RWPE1 (cell line): ENCODE measurements around the gene PLTP.

Source experiments
- CTCF ChIA-PET: fragments of 350-600 bp; sonication (Branson Sonifier 250); formaldehyde crosslinking; extraction: SDS; loops from one replicate; lab custom pipeline; 2021; lab: Yijun Ruan, JAX
- POLR2A ChIA-PET: fragments of 400-600 bp; formaldehyde crosslinking; extraction: SDS; loops from one replicate; lab custom pipeline; 2020; ENCODE audit warnings: antibody characterized with exemption; ENCODE audit not compliant: low non-redundant PET; lab: Yijun Ruan, JAX
- DNase-seq: peaks from one replicate; pipeline ENCODE4 v3.0.0; 2012; ENCODE audit warnings: low spot score
- H3K27ac ChIP-seq: fragments of 450-650 bp; 2 replicates; pipeline ENCODE4 v1.5.1; 2017
- TF ChIP-seq, protein P1 (sequence below): fragments of 450-650 bp; conservative IDR thresholded peaks from 2 replicates; pipeline ENCODE4 v1.5.1; 2017; ENCODE audit warnings: low read depth, mild to moderate bottlenecking

The PLTP gene

GRCh38 chr20:45938727-45939438 is 26.9 kb upstream of the PLTP start:
- TF ChIP-seq, protein P1, sequence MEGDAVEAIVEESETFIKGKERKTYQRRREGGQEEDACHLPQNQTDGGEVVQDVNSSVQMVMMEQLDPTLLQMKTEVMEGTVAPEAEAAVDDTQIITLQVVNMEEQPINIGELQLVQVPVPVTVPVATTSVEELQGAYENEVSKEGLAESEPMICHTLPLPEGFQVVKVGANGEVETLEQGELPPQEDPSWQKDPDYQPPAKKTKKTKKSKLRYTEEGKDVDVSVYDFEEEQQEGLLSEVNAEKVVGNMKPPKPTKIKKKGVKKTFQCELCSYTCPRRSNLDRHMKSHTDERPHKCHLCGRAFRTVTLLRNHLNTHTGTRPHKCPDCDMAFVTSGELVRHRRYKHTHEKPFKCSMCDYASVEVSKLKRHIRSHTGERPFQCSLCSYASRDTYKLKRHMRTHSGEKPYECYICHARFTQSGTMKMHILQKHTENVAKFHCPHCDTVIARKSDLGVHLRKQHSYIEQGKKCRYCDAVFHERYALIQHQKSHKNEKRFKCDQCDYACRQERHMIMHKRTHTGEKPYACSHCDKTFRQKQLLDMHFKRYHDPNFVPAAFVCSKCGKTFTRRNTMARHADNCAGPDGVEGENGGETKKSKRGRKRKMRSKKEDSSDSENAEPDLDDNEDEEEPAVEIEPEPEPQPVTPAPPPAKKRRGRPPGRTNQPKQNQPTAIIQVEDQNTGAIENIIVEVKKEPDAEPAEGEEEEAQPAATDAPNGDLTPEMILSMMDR, result no peak
- no peak for DNase-seq
- ChIA-PET CTCF (interaction anchor here (0.6 kb wide), 2 partner anchors 16 to 103 kb away, joined by 3 read pairs; no protein-coding TSS in a partner anchor), POLR2A (no interaction called here)
- H3K27ac ChIP-seq, result peak overlapping the region; percentile 19

GRCh38 chr20:45937765-45938164 is 25.8 kb upstream of the PLTP start:
- POLR2A ChIA-PET, result no interaction called here
- TF ChIP-seq, protein P1, result no peak
- CTCF ChIA-PET, result interaction anchor here (1.0 to 1.9 kb wide), 2 partner anchors 8 to 63 kb away, joined by 3 to 7 read pairs; no protein-coding TSS in a partner anchor
- no peak for DNase-seq
- no peak overlapping the region for H3K27ac ChIP-seq

DNA sequence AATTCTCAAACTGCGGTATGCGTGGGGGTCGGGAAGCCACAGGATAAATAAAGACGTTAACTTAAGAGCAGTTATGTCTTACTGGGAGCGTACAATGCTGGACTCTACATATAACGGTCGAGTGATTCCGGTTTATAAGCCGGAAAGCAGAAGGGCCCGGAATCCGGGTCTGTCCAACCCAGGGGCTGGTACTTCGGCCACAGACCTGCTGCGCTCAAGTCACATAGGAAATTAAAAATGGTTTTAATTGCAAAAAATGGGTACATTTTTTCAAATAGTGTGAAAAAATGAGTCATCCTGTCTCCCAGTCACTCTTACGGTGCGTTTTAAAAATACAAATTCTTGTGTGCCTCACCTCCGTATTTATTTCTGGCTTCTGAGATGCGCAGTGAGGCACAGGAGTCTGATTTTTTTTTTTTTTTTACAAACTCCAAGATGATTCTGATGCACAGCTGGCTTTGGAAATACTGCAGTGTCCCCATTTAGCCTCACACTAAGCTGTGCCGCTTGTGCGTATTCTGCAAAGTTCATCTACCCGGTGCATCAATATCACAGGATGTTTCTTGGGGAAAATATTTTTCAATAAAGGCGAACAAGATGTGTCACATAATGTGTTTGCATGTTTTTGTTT is 23.6 kb upstream of the PLTP start:
- TF ChIP-seq, protein P1, result no peak
- ChIA-PET CTCF (interaction anchor here (3.0 kb wide), 1 partner anchor 28 kb away, joined by 21 read pairs; no protein-coding TSS in a partner anchor), POLR2A (interaction anchor here (0.6 to 3.6 kb wide), 12 partner anchors 9 to 1425 kb away, joined by 3 to 35 read pairs (median 6); partner anchors contain the start of genes CTSA, SNX21 and ZNF335)
- H3K27ac ChIP-seq, result peak overlapping the region; percentile 97
- no peak for DNase-seq

- ChIA-PET POLR2A (interaction anchor here (0.6 to 3.6 kb wide), 16 partner anchors 8 to 1426 kb away, joined by 3 to 35 read pairs (median 6); partner anchors contain the start of genes CTSA, SNX21 and ZNF335), CTCF (interaction anchor here (0.6 to 3.0 kb wide), 4 partner anchors 28 to 162 kb away, joined by 3 to 21 read pairs (median 10); no protein-coding TSS in a partner anchor)
- TF ChIP-seq, protein P1, result no peak
- H3K27ac ChIP-seq, result peak within 1 kb of the TSS; percentile 97
- peak; percentile 100 for DNase-seq
Observed at GRCh38 chr20:45934586-45935415, 22.8 kb upstream of the PLTP start, which contains the start of gene PCIF1. Gene PCIF1, plus strand, starts transcription at chr20:45934683. Its CDS starts 4,317 bp downstream, at chr20:45939000.

GRCh38 chr20:45934046-45934585 is 22.2 kb upstream of the PLTP start:
- TF ChIP-seq, protein P1, result no peak
- H3K27ac ChIP-seq, result peak overlapping the region; percentile 97
- CTCF ChIA-PET, result interaction anchor here (0.6 to 3.0 kb wide), 7 partner anchors 27 to 161 kb away, joined by 3 to 21 read pairs (median 5); no protein-coding TSS in a partner anchor
- POLR2A ChIA-PET, result interaction anchor here (0.5 to 3.6 kb wide), 11 partner anchors 10 to 132 kb away, joined by 3 to 35 read pairs (median 4); partner anchors contain the start of gene ZNF335
- DNase-seq, result peak; percentile 48
